A549 (cell line): ENCODE data around the gene PRC1. TPM values are rescaled to one million over a fixed set of nuclear protein-coding genes. Genes with fewer than 3 reads are reported as not detected.

Experiments used
- ATAC-seq, 2 experiments: fragments of 200-7000 bp in 1 of 2; fragments of >200 bp in 1 of 2; cut with Nextera tagmentation in 1 of 2; cut with Tn5 transposase in 1 of 2; 3 replicates each; pipeline versions ENCODE4 v1.8.0 to v1.9.1; 2018 to 2020; ENCODE audit warnings: mild to moderate bottlenecking in 1 of 2, moderate library complexity in 1 of 2
- CTCF ChIA-PET: fragments of 300-600 bp; sonication (Branson Sonifier 250); formaldehyde crosslinking; extraction: SDS; loops from one replicate; lab custom pipeline; 2021; ENCODE audit warnings: antibody characterized with exemption, inconsistent platforms; lab: Yijun Ruan, JAX
- POLR2A ChIA-PET: fragments of 350-600 bp; formaldehyde crosslinking; extraction: SDS; loops from one replicate; lab custom pipeline; 2021; ENCODE audit warnings: antibody characterized with exemption, inconsistent platforms; lab: Yijun Ruan, JAX
- DNase-seq, 2 experiments: peaks; one replicate each; pipeline versions ENCODE4 v3.0.0 to v3.0.0-alpha.2; 2011 to 2016; ENCODE audit warnings: low read depth in 1 of 2, low spot score in 1 of 2
- FAIRE-seq: peaks from 2 replicates; lab custom pipeline; 2011; peaks lifted over from hg19 to GRCh38; lab: Jason Lieb, UNC
- H3K27ac ChIP-seq, 2 experiments: fragments of >200 bp; sonication (Bioruptor Twin); formaldehyde crosslinking; 3 replicates each; pipeline ENCODE4 v1.5.1; 2016 to 2017
- H3K4me1 ChIP-seq: fragments of >200 bp; sonication (Bioruptor Twin); formaldehyde crosslinking; 3 replicates; pipeline ENCODE4 v1.6.1; 2016
- H3K4me2 ChIP-seq: fragments of >200 bp; sonication (Bioruptor Twin); formaldehyde crosslinking; 3 replicates; pipeline ENCODE4 v1.6.1; 2016
- H3K4me3 ChIP-seq: fragments of >200 bp; sonication (Bioruptor Twin); formaldehyde crosslinking; 3 replicates; pipeline ENCODE4 v1.5.1; 2016
- H3K9me3 ChIP-seq: fragments of >200 bp; sonication (Bioruptor Twin); formaldehyde crosslinking; 3 replicates; pipeline ENCODE4 v1.6.1; 2016
- CHD2 ChIP-seq: fragments of 150-350 bp; IDR thresholded peaks from 2 replicates; pipeline ENCODE4 v1.6.1; 2014; ENCODE audit warnings: low read length; ENCODE audit not compliant: partially characterized antibody
- CHD4 ChIP-seq: fragments of 200-600 bp; sonication (generic); IDR thresholded peaks from 2 replicates; pipeline ENCODE4 v1.6.1; 2016; ENCODE audit warnings: antibody characterized with exemption, mild to moderate bottlenecking, borderline replicate concordance
- EP300 ChIP-seq, 2 experiments: fragments of >200 bp; sonication (Bioruptor Twin); formaldehyde crosslinking; IDR thresholded peaks; 2 replicates in 1 of 2; 3 replicates in 1 of 2; pipeline ENCODE4 v1.6.1; 2016 to 2017
- GATA3 ChIP-seq: IDR thresholded peaks from 2 replicates; pipeline ENCODE4 v1.6.1; 2012; ENCODE audit warnings: borderline replicate concordance
- HEYL ChIP-seq: fragments of 250-450 bp; sonication (Bioruptor Pico); IDR thresholded peaks from 2 replicates; pipeline ENCODE4 v1.8.0; 2021; ENCODE audit warnings: mild to moderate bottlenecking, moderate library complexity
- MAZ ChIP-seq: fragments of 150-350 bp; IDR thresholded peaks from 2 replicates; pipeline ENCODE4 v1.6.1; 2014; ENCODE audit warnings: antibody characterized with exemption, low read depth, low read length, borderline replicate concordance
- MYC ChIP-seq: IDR thresholded peaks from 2 replicates; pipeline ENCODE4 v1.6.1; 2012; ENCODE audit warnings: mild to moderate bottlenecking, inconsistent platforms, low read length, improper control_type of control experiment, borderline replicate concordance
- NFE2L2 ChIP-seq: fragments of 150-350 bp; conservative IDR thresholded peaks from 2 replicates; pipeline ENCODE4 v1.6.1; 2014; ENCODE audit warnings: low read length
- POLR2A ChIP-seq: IDR thresholded peaks from 2 replicates; pipeline ENCODE4 v1.6.1; 2012; ENCODE audit warnings: mild to moderate bottlenecking, low read length
- RAD21 ChIP-seq, 2 experiments: fragments of >200 bp in 1 of 2; sonication (Bioruptor Twin) in 1 of 2; formaldehyde crosslinking in 1 of 2; IDR thresholded peaks in 1 of 2; conservative IDR thresholded peaks in 1 of 2; 2 replicates in 1 of 2; 3 replicates in 1 of 2; pipeline ENCODE4 v1.6.1; 2012 to 2018; ENCODE audit warnings: inconsistent platforms in 1 of 2
- RFX5 ChIP-seq: fragments of 450-650 bp; IDR thresholded peaks from 2 replicates; pipeline ENCODE4 v1.7.1; 2014; ENCODE audit warnings: antibody characterized with exemption, mild to moderate bottlenecking, moderate library complexity
- RNF2 ChIP-seq: fragments of 200-600 bp; sonication (generic); IDR thresholded peaks from 2 replicates; pipeline ENCODE4 v1.6.1; 2016; ENCODE audit warnings: low read depth, mild to moderate bottlenecking, antibody characterized with exemption, moderate library complexity, borderline replicate concordance
- SMC3 ChIP-seq: fragments of >200 bp; sonication (Bioruptor Twin); formaldehyde crosslinking; IDR thresholded peaks from 3 replicates; pipeline ENCODE4 v1.6.1; 2018; ENCODE audit warnings: inconsistent platforms
- ZC3H11A ChIP-seq: fragments of 450-650 bp; IDR thresholded peaks from 2 replicates; pipeline ENCODE4 v1.6.1; 2014; ENCODE audit warnings: antibody characterized with exemption, mild to moderate bottlenecking
- ZNF302 ChIP-seq: fragments of 250-450 bp; sonication (Bioruptor Pico); IDR thresholded peaks from 2 replicates; pipeline ENCODE4 v1.9.0; 2021; ENCODE audit warnings: inconsistent platforms, mild to moderate bottlenecking, moderate library complexity
- WGBS: methylation state at CpG from one replicate; pipeline ENCODE4 v1.1.6; 2017; ENCODE audit errors: missing lambda C conversion rate; 5-methylcytosine and 5-hydroxymethylcytosine counted together
- polyA plus RNA-seq, 4 experiments: library from polyadenylated mRNA; depleted of rRNA in 3 of 4; stranded (reverse); fragments of >200 nt; fragmentation: RNase III in 1 of 4; extraction: RNeasy Plus Mini Kit Qiagen cat#74134 plus additional on column Dnase treatment in 1 of 4; gene quantifications; 2 replicates in 3 of 4; 3 replicates in 1 of 4; pipeline ENCODE4 v1.2.3, GENCODE V29; 2011 to 2017
- TF ChIP-seq, protein P1 (sequence below): fragments of 450-650 bp; IDR thresholded peaks from 2 replicates; pipeline ENCODE4 v1.6.1; 2014; ENCODE audit warnings: antibody characterized with exemption
- TF ChIP-seq, protein P2 (sequence below): fragments of 250-450 bp; sonication (Bioruptor Pico); IDR thresholded peaks from 2 replicates; pipeline ENCODE4 v1.5.0; 2020; ENCODE audit warnings: low read depth, mild to moderate bottlenecking, moderate library complexity
- TF ChIP-seq, protein P3 (sequence below): fragments of 200-600 bp; sonication (generic); IDR thresholded peaks from 2 replicates; pipeline ENCODE4 v1.6.1; 2016; ENCODE audit warnings: antibody characterized with exemption, mild to moderate bottlenecking, moderate library complexity
- TF ChIP-seq, protein P4 (sequence below): IDR thresholded peaks from 2 replicates; pipeline ENCODE4 v1.6.1; 2012
- TF ChIP-seq, protein P5 (sequence below): IDR thresholded peaks from 2 replicates; pipeline ENCODE4 v1.6.1; 2012; ENCODE audit warnings: low read depth, borderline replicate concordance
- TF ChIP-seq, protein P6 (sequence below): fragments of >200 bp; sonication (Bioruptor Twin); formaldehyde crosslinking; IDR thresholded peaks from 3 replicates; pipeline ENCODE4 v1.5.1; 2016

PRC1 gene
- polyA plus RNA-seq, 2 of the 4 experiments (the other 2 are of a cell fraction), result 303 to 426 TPM

DNA sequence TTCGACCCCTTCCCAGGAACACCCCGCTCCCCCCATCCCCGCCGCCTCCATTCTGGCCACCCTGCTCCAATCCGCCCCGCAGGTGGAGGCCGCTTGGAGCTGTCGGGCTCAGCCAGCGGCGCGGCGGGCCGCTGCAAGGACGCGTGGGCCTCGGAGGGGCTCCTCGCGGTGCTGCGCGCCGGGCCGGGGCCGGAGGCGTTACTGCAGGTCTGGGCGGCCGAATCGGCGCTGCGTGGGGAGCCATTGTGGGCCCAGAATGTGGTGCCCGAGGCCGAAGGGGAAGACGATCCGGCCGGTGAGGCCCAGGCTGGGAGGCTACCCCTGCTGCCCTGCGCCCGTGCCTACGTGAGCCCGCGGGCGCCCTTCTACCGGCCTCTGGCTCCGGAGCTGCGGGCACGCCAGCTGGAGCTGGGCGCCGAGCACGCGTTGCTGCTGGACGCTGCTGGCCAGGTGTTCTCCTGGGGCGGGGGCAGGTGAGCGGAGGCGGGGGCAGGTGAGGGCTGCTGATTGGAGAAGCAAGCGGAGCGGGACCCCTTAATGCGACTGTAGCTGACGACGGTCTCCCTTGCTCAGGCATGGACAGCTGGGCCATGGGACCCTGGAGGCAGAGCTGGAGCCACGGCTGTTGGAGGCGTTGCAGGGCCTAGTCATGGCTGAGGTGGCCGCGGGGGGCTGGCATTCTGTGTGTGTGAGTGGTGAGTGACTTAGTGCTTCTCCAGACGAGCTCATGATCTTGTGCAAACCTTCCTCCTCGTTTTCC, 37.1 kb downstream of the PRC1 start:
- WGBS, result 93% methylated on average over 49 of the region's 63 CpGs
- peak overlapping the region; percentile 4 to 95; a peak in 4 of 6 replicates for H3K27ac ChIP-seq
- POLR2A ChIA-PET, result interaction anchor here (0.7 kb wide), 1 partner anchor 17 kb away, joined by 3 read pairs; no protein-coding TSS in a partner anchor
- ATAC-seq, result no peak
- peak overlapping the region; percentile 83 for H3K4me3 ChIP-seq
- H3K4me2 ChIP-seq, result peak overlapping the region; percentile 99
- no peaks in the 10 kb centered on the region for H3K9me3 ChIP-seq
- TF ChIP-seq NFE2L2 (no peak), CHD2 (no peak), HEYL (CRISPR knock-in tag) (no peak), EP300 (IDR thresholded peaks at IDR 0.05) (no peak), ZC3H11A (no peak), GATA3 (no peak), RNF2 (no peak), ZNF302 (CRISPR knock-in tag) (no peak), CHD4 (no peak), SMC3 (no peak)
- TF ChIP-seq, protein P1, sequence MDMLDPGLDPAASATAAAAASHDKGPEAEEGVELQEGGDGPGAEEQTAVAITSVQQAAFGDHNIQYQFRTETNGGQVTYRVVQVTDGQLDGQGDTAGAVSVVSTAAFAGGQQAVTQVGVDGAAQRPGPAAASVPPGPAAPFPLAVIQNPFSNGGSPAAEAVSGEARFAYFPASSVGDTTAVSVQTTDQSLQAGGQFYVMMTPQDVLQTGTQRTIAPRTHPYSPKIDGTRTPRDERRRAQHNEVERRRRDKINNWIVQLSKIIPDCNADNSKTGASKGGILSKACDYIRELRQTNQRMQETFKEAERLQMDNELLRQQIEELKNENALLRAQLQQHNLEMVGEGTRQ, result no peak
- TF ChIP-seq, protein P2, sequence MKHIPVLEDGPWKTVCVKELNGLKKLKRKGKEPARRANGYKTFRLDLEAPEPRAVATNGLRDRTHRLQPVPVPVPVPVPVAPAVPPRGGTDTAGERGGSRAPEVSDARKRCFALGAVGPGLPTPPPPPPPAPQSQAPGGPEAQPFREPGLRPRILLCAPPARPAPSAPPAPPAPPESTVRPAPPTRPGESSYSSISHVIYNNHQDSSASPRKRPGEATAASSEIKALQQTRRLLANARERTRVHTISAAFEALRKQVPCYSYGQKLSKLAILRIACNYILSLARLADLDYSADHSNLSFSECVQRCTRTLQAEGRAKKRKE (CRISPR knock-in tag), result no peak
- TF ChIP-seq, protein P3, sequence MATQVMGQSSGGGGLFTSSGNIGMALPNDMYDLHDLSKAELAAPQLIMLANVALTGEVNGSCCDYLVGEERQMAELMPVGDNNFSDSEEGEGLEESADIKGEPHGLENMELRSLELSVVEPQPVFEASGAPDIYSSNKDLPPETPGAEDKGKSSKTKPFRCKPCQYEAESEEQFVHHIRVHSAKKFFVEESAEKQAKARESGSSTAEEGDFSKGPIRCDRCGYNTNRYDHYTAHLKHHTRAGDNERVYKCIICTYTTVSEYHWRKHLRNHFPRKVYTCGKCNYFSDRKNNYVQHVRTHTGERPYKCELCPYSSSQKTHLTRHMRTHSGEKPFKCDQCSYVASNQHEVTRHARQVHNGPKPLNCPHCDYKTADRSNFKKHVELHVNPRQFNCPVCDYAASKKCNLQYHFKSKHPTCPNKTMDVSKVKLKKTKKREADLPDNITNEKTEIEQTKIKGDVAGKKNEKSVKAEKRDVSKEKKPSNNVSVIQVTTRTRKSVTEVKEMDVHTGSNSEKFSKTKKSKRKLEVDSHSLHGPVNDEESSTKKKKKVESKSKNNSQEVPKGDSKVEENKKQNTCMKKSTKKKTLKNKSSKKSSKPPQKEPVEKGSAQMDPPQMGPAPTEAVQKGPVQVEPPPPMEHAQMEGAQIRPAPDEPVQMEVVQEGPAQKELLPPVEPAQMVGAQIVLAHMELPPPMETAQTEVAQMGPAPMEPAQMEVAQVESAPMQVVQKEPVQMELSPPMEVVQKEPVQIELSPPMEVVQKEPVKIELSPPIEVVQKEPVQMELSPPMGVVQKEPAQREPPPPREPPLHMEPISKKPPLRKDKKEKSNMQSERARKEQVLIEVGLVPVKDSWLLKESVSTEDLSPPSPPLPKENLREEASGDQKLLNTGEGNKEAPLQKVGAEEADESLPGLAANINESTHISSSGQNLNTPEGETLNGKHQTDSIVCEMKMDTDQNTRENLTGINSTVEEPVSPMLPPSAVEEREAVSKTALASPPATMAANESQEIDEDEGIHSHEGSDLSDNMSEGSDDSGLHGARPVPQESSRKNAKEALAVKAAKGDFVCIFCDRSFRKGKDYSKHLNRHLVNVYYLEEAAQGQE, result no peak
- TF ChIP-seq, all 56 proteins: peak for 0
- H3K4me1 ChIP-seq, result peaks cover 18% of the 10 kb centered on the region
- no peak for FAIRE-seq
- DNase-seq, result no peak
- CTCF ChIA-PET, result interaction anchor here (0.6 to 25.4 kb wide), 49 partner anchors 8 to 1116 kb away, joined by 3 to 536 read pairs (median 5); partner anchors contain the start of genes BLM, HDDC3, PRC1 and UNC45A

DNA sequence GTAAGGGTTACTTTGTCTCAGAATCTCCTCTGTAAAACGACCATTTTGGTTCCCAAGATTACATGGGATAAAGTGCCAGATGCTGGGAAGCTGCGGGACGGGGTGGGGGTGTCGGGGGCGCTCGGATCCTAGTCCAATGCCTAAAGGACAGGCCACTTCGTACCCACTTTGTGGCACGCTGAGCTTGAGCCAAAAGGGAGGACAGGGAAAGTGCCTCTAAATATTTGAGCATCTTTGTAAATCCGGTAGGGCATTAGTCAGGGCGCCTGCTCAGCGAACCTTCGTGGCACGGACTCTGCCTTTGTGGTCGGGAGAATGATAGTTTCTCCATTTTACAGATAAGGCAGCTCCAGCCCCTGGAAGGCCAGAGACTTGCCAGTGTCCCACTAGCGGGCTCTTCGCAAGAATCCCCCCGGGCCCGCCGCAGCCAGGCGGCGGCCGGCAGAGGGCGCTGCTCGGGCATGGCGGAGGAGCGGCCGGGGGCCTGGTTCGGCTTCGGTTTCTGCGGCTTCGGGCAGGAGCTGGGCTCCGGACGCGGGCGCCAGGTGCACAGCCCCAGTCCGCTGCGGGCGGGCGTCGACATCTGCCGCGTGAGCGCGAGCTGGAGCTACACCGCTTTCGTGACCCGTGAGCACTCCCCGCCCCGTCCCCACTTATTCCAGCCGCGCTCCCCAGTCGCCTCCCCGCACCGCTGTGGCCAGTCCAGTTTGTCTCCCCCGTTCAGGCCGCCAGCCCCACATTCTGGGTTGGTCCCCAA, 37.9 kb downstream of the PRC1 start:
- WGBS, result 24% methylated on average over 48 of the region's 56 CpGs
- ATAC-seq, result peak; percentile 21 to 53; a peak in 5 of 6 replicates

More for the DNA sequence above, 37.9 kb downstream of the PRC1 start:
- Histone ChIP-seq H3K4me1 (peaks cover 18% of the 10 kb centered on the region), H3K27ac (peak overlapping the region; percentile 95 to 98), H3K9me3 (no peaks in the 10 kb centered on the region), H3K4me3 (peak overlapping the region; percentile 83), H3K4me2 (peak overlapping the region; percentile 99)
- FAIRE-seq (no peak), DNase-seq (peak; percentile 66 to 97)
- 0 out of 2 replicates have a peak, but pooled peaks have one; percentile 69 for TF ChIP-seq MAZ
- TF ChIP-seq, protein P4, sequence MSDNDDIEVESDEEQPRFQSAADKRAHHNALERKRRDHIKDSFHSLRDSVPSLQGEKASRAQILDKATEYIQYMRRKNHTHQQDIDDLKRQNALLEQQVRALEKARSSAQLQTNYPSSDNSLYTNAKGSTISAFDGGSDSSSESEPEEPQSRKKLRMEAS, result peak; percentile 24; the same call in 1 of the 2 replicates
- 0 out of 2 replicates have a peak, but pooled peaks have one; percentile 29 for TF ChIP-seq MYC
- TF ChIP-seq RFX5, result no peak
- TF ChIP-seq, protein P5, sequence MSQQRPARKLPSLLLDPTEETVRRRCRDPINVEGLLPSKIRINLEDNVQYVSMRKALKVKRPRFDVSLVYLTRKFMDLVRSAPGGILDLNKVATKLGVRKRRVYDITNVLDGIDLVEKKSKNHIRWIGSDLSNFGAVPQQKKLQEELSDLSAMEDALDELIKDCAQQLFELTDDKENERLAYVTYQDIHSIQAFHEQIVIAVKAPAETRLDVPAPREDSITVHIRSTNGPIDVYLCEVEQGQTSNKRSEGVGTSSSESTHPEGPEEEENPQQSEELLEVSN, result 0 out of 2 replicates have a peak, but pooled peaks have one; percentile 26
- no peak for TF ChIP-seq POLR2A
- TF ChIP-seq, protein P6, sequence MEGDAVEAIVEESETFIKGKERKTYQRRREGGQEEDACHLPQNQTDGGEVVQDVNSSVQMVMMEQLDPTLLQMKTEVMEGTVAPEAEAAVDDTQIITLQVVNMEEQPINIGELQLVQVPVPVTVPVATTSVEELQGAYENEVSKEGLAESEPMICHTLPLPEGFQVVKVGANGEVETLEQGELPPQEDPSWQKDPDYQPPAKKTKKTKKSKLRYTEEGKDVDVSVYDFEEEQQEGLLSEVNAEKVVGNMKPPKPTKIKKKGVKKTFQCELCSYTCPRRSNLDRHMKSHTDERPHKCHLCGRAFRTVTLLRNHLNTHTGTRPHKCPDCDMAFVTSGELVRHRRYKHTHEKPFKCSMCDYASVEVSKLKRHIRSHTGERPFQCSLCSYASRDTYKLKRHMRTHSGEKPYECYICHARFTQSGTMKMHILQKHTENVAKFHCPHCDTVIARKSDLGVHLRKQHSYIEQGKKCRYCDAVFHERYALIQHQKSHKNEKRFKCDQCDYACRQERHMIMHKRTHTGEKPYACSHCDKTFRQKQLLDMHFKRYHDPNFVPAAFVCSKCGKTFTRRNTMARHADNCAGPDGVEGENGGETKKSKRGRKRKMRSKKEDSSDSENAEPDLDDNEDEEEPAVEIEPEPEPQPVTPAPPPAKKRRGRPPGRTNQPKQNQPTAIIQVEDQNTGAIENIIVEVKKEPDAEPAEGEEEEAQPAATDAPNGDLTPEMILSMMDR, result peak; percentile 98
- TF ChIP-seq SMC3, result peak; percentile 89
- TF ChIP-seq RAD21 (conservative IDR thresholded peaks at IDR 0.05 in 1 of 2, IDR thresholded peaks at IDR 0.05 in 1 of 2), result peak; percentile 44 to 69; a peak in 4 of 5 replicates
- ChIA-PET POLR2A (interaction anchor here (1.6 kb wide), 1 partner anchor 317 kb away, joined by 3 read pairs; no protein-coding TSS in a partner anchor), CTCF (interaction anchor here (0.5 to 25.4 kb wide), 49 partner anchors 8 to 1117 kb away, joined by 3 to 536 read pairs (median 5); partner anchors contain the start of genes BLM, HDDC3, PRC1 and UNC45A)
